ENCODE measurements around the gene NR2C1. TPM values are rescaled to one million over a fixed set of nuclear protein-coding genes. Genes with fewer than 3 reads are reported as not detected.

NR2C1 gene
- total and polyA plus RNA-seq, 9 of the 15 experiments (the other 6 are each of a cell fraction or from before 2014, with no cell fraction given), result 8.5 to 42.4 (median 35.6) TPM

DNA sequence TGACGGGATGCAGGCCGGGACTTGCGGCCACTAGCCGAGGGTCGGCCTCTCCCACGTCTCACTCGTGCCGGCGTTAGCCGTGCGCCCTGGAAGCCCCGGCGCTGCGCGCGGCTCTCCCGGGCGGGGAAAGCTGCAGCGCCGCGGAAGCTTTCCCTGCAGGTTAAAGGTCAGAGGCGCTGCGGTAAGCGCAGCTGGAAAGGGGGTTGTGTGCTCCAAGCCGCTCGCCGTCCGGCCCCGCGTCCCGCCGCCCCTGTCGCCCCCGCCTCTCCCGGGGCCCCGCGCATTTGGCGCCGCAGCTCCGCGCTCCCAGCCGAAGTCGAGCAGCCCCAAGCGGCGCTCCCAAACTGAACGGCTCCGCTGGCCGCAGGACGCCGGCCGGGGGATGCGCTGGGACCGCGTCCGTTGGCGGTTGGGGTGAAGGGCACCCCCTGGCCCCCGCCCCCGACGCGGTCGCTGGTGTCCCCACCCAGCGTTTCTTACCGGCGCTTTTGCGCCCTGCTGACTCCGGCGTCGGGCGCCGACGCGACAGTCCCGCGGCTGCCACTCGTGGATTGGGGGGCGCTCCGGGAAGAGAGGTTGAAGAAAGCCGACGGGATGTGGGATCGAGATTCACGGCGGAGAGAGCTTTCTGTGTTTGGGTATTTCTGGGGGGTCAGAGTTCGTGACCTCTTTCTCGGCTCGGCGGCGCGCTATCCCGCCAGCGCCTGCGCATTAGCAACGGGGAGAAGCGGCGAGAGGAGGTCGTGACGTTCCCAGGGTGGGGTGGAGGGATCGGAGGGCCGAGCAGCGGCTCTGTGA is at the start of gene NR2C1 (continued):
- TF ChIP-seq, protein P1, sequence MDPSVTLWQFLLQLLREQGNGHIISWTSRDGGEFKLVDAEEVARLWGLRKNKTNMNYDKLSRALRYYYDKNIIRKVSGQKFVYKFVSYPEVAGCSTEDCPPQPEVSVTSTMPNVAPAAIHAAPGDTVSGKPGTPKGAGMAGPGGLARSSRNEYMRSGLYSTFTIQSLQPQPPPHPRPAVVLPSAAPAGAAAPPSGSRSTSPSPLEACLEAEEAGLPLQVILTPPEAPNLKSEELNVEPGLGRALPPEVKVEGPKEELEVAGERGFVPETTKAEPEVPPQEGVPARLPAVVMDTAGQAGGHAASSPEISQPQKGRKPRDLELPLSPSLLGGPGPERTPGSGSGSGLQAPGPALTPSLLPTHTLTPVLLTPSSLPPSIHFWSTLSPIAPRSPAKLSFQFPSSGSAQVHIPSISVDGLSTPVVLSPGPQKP (CRISPR knock-in tag; IDR thresholded peaks at IDR 0.05), result no peak
- TF ChIP-seq, protein P2, sequence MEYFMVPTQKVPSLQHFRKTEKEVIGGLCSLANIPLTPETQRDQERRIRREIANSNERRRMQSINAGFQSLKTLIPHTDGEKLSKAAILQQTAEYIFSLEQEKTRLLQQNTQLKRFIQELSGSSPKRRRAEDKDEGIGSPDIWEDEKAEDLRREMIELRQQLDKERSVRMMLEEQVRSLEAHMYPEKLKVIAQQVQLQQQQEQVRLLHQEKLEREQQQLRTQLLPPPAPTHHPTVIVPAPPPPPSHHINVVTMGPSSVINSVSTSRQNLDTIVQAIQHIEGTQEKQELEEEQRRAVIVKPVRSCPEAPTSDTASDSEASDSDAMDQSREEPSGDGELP (CRISPR knock-in tag; IDR thresholded peaks at IDR 0.05; ENCODE audit: borderline replicate concordance), result peak; percentile 82
- no peak for TF ChIP-seq ZNF3 (CRISPR knock-in tag; IDR thresholded peaks at IDR 0.05)
- TF ChIP-seq SREBF2 (CRISPR knock-in tag; IDR thresholded peaks at IDR 0.05), result no peak
- no peak for TF ChIP-seq ZNF57 (CRISPR knock-in tag; IDR thresholded peaks at IDR 0.05)
- TF ChIP-seq CBFA2T2 (conservative IDR thresholded peaks at IDR 0.05), result no peak
- TF ChIP-seq ZFX (CRISPR knock-in tag; IDR thresholded peaks at IDR 0.05), result peak; percentile 68
- TF ChIP-seq HNRNPK (IDR thresholded peaks at IDR 0.05; ENCODE audit: low read depth, low read length, poor library complexity, severe bottlenecking), result no peak
- TF ChIP-seq IFI16 (CRISPR knock-in tag; IDR thresholded peaks at IDR 0.05), result no peak
- peak; percentile 93 for TF ChIP-seq CREM (IDR thresholded peaks at IDR 0.05; ENCODE audit: low read depth)
- TF ChIP-seq RBM14 (IDR thresholded peaks at IDR 0.05; ENCODE audit: borderline replicate concordance, insufficient read depth, low read depth, low read length), result no peak
- no peak for TF ChIP-seq U2AF2 (optimal IDR thresholded peaks at IDR 0.05; ENCODE audit: low read depth, low read length)
- TF ChIP-seq, protein P3, sequence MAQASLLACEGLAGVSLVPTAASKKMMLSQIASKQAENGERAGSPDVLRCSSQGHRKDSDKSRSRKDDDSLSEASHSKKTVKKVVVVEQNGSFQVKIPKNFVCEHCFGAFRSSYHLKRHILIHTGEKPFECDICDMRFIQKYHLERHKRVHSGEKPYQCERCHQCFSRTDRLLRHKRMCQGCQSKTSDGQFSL (CRISPR knock-in tag; IDR thresholded peaks at IDR 0.05), result peak; percentile 14; the same call in 1 of the 2 replicates
- TF ChIP-seq, protein P3 (tag; IDR thresholded peaks at IDR 0.05), result no peak
- TF ChIP-seq, protein P4, sequence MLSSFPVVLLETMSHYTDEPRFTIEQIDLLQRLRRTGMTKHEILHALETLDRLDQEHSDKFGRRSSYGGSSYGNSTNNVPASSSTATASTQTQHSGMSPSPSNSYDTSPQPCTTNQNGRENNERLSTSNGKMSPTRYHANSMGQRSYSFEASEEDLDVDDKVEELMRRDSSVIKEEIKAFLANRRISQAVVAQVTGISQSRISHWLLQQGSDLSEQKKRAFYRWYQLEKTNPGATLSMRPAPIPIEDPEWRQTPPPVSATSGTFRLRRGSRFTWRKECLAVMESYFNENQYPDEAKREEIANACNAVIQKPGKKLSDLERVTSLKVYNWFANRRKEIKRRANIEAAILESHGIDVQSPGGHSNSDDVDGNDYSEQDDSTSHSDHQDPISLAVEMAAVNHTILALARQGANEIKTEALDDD (IDR thresholded peaks at IDR 0.05), result no peak
- TF ChIP-seq KLF6 (CRISPR knock-in tag; IDR thresholded peaks at IDR 0.05; ENCODE audit: borderline replicate concordance), result no peak
- TF ChIP-seq, protein P5, sequence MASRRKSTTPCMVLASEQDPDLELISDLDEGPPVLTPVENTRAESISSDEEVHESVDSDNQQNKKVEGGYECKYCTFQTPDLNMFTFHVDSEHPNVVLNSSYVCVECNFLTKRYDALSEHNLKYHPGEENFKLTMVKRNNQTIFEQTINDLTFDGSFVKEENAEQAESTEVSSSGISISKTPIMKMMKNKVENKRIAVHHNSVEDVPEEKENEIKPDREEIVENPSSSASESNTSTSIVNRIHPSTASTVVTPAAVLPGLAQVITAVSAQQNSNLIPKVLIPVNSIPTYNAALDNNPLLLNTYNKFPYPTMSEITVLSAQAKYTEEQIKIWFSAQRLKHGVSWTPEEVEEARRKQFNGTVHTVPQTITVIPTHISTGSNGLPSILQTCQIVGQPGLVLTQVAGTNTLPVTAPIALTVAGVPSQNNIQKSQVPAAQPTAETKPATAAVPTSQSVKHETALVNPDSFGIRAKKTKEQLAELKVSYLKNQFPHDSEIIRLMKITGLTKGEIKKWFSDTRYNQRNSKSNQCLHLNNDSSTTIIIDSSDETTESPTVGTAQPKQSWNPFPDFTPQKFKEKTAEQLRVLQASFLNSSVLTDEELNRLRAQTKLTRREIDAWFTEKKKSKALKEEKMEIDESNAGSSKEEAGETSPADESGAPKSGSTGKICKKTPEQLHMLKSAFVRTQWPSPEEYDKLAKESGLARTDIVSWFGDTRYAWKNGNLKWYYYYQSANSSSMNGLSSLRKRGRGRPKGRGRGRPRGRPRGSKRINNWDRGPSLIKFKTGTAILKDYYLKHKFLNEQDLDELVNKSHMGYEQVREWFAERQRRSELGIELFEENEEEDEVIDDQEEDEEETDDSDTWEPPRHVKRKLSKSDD (conservative IDR thresholded peaks at IDR 0.05; ENCODE audit: low read length), result no peak
- TF ChIP-seq MTA2 (IDR thresholded peaks at IDR 0.05; ENCODE audit: low read depth), result peak; percentile 43; the same call in 1 of the 2 replicates

Measured in K562 (cell line).